ENCODE results near the gene PBRM1. TPM values are rescaled to one million over a fixed set of nuclear protein-coding genes. Genes with fewer than 3 reads are reported as not detected.

Gene PBRM1
- total and polyA plus RNA-seq, 2 donors (not counting 1 experiment from before 2014, with no cell fraction given), result 16.8 to 85.9 TPM

GRCh38 chr3:52537726-52538421 lies 147.8 kb downstream of the PBRM1 start:
- H3K36me3 ChIP-seq (replicated peaks in 1 of 2; ENCODE audit: control extremely low read depth in 1 of 2, control insufficient read depth in 1 of 2, extremely low read depth in 1 of 2, insufficient read depth in 2 of 2, low read length in 1 of 2), result no peaks in the 10 kb centered on the region
- Mint-ChIP-seq H3K4me1 (peaks cover 40% of the 10 kb centered on the region), H3K27me3 (no peaks in the 10 kb centered on the region), H3K27ac (peak overlapping the region; percentile 99), H3K9me3 (ENCODE audit: insufficient read depth) (no peaks in the 10 kb centered on the region), H3K4me3 (peak overlapping the region; percentile 99)
- H3K4me1 ChIP-seq (ENCODE audit: control insufficient read depth in 2 of 2, insufficient read depth in 2 of 2, low read length in 2 of 2), result peaks cover 26 to 39% of the 10 kb centered on the region in 2 donors
- peak overlapping the region; percentile 94 for H3K9ac ChIP-seq (ENCODE audit: low read length)
- POLR2A ChIA-PET, result no interaction called here
- DNase-seq, result no peak
- no peak overlapping the region for H3K27ac ChIP-seq (ENCODE audit: low read length in 2 of 2)
- no peak for TF ChIP-seq CTCF (IDR thresholded peaks at IDR 0.05)
- TF ChIP-seq EZH2 (IDR thresholded peaks at IDR 0.05; ENCODE audit: borderline replicate concordance, insufficient read depth, low read depth, low read length, poor library complexity, severe bottlenecking), result no peak
- ATAC-seq (ENCODE audit: low read depth), result no peak
- intact Hi-C loops (cut with micrococcal nuclease), result loop anchor here (2.0 to 10.0 kb wide), 6 partner anchors 261 to 1143 kb away; partner anchors contain the start of genes DUSP7, PRKCD, RBM15B and RPL29
- no peak overlapping the region for H2AFZ ChIP-seq (ENCODE audit: insufficient read depth, low read depth, low read length, poor library complexity, severe bottlenecking)
- no peaks in the 10 kb centered on the region for H3K9me3 ChIP-seq (ENCODE audit: control extremely low read depth in 1 of 3, control insufficient read depth in 2 of 3, insufficient read depth in 1 of 3, low read length in 2 of 3)
- 85% methylated on average over 5 of the region's 7 CpGs for WGBS (ENCODE audit: insufficient coverage)
- H3K4me2 ChIP-seq (replicated peaks; ENCODE audit: low read depth, low read length, poor library complexity, severe bottlenecking), result peak overlapping the region; percentile 82
- H3K4me3 ChIP-seq (ENCODE audit: control extremely low read depth in 1 of 5, extremely low read depth in 1 of 5, insufficient read depth in 1 of 5, low read depth in 2 of 5, low read length in 4 of 5), result peak overlapping the region in 2 of 5 experiments; percentile 95 to 99
- H3K27me3 ChIP-seq (replicated peaks in 1 of 4; ENCODE audit: control extremely low read depth in 1 of 4, control insufficient read depth in 3 of 4, insufficient read depth in 4 of 4, low read length in 3 of 4), result peaks cover 0 to 2% (median 0%) of the 10 kb centered on the region in 4 experiments
- H4K20me1 ChIP-seq (ENCODE audit: control insufficient read depth, insufficient read depth, low read length, poor library complexity, severe bottlenecking), result no peaks in the 10 kb centered on the region
- H3K79me2 ChIP-seq (ENCODE audit: control insufficient read depth, insufficient read depth, low read length), result peaks cover 37% of the 10 kb centered on the region
- CTCF ChIA-PET, result no interaction called here

- Mint-ChIP-seq H3K4me1 (peaks cover 45% of the 10 kb centered on the region), H3K4me3 (peak overlapping the region; percentile 99), H3K27me3 (no peaks in the 10 kb centered on the region), H3K27ac (peak overlapping the region; percentile 99), H3K9me3 (ENCODE audit: insufficient read depth) (no peaks in the 10 kb centered on the region)
- CTCF ChIA-PET, result no interaction called here
- Histone ChIP-seq H3K79me2 (ENCODE audit: control insufficient read depth, insufficient read depth, low read length) (peaks cover 37% of the 10 kb centered on the region), H3K9ac (ENCODE audit: low read length) (peak overlapping the region; percentile 94), H3K9me3 (ENCODE audit: control extremely low read depth in 1 of 3, control insufficient read depth in 2 of 3, insufficient read depth in 1 of 3, low read length in 2 of 3) (no peaks in the 10 kb centered on the region), H3K4me1 (ENCODE audit: control insufficient read depth in 2 of 2, insufficient read depth in 2 of 2, low read length in 2 of 2) (peaks cover 33 to 46% of the 10 kb centered on the region in 2 donors), H3K4me3 (ENCODE audit: control extremely low read depth in 1 of 5, extremely low read depth in 1 of 5, insufficient read depth in 1 of 5, low read depth in 2 of 5, low read length in 4 of 5) (peak overlapping the region; percentile 90 to 99 (median 95)), H3K4me2 (replicated peaks; ENCODE audit: low read depth, low read length, poor library complexity, severe bottlenecking) (peak overlapping the region; percentile 82), H3K27ac (ENCODE audit: low read length in 2 of 2) (peak overlapping the region; percentile 84 to 93), H3K27me3 (replicated peaks in 1 of 4; ENCODE audit: control extremely low read depth in 1 of 4, control insufficient read depth in 3 of 4, insufficient read depth in 4 of 4, low read length in 3 of 4) (peaks cover 0 to 8% (median 0%) of the 10 kb centered on the region in 4 experiments), H4K20me1 (ENCODE audit: control insufficient read depth, insufficient read depth, low read length, poor library complexity, severe bottlenecking) (no peaks in the 10 kb centered on the region), H3K36me3 (replicated peaks in 1 of 2; ENCODE audit: control extremely low read depth in 1 of 2, control insufficient read depth in 1 of 2, extremely low read depth in 1 of 2, insufficient read depth in 2 of 2, low read length in 1 of 2) (no peaks in the 10 kb centered on the region), H2AFZ (ENCODE audit: insufficient read depth, low read depth, low read length, poor library complexity, severe bottlenecking) (peak overlapping the region; percentile 79)
- no peak for TF ChIP-seq EZH2 (IDR thresholded peaks at IDR 0.05; ENCODE audit: borderline replicate concordance, insufficient read depth, low read depth, low read length, poor library complexity, severe bottlenecking)
- no peak for TF ChIP-seq CTCF (IDR thresholded peaks at IDR 0.05)
- DNase-seq, result no peak
- POLR2A ChIA-PET, result interaction anchor here (1.6 kb wide), 1 partner anchor 340 kb away, joined by 3 read pairs; the partner anchor contains the start of gene ALAS1
- intact Hi-C loops (cut with micrococcal nuclease), result loop anchor here (2.0 to 10.0 kb wide), 6 partner anchors 260 to 1142 kb away; partner anchors contain the start of genes DUSP7, PRKCD, RBM15B and RPL29
- ATAC-seq (ENCODE audit: low read depth), result no peak
- WGBS (ENCODE audit: insufficient coverage), result 15% methylated on average over 2 of the region's 6 CpGs
These were observed 148.5 kb downstream of the PBRM1 start for GRCh38 chr3:52537165-52537620.
